HG02571 (cell line): ENCODE results near the gene KRT72.

Experiments
- ATAC-seq: cut with Tn5 transposase; IDR thresholded peaks from one replicate; pipeline ENCODE4 v1.9.1; 2021; ENCODE audit warnings: mild to moderate bottlenecking, moderate library complexity; ENCODE audit not compliant: unreplicated experiment

Gene KRT72

GRCh38 chr12:52630599-52631200, 29.4 kb upstream of the KRT72 start:
- no peak for ATAC-seq

DNA sequence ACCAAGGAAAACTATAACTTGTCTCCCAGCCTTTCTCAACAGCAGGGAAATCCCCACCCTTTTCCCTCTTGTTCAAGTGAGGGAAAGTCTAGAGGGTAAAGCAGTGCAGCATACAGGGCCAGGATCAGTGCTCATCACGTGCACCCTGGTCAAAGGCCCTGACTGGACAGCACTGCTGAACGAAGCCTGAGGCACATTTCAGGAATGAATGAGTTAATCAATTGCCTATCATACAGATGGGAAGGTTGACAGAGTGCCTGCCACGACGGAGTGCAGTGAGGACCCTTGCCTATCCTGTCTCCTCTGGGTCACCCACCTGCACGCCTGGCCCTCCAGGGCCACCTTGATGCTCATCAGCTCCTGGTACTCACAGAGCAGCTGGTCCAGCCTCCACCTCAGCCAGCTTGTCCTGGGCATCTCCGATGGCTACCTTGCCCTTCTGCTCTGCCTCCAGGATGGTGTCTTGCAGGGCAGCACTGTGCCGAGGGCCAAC, 28.8 kb upstream of the KRT72 start:
- no peak for ATAC-seq

DNA sequence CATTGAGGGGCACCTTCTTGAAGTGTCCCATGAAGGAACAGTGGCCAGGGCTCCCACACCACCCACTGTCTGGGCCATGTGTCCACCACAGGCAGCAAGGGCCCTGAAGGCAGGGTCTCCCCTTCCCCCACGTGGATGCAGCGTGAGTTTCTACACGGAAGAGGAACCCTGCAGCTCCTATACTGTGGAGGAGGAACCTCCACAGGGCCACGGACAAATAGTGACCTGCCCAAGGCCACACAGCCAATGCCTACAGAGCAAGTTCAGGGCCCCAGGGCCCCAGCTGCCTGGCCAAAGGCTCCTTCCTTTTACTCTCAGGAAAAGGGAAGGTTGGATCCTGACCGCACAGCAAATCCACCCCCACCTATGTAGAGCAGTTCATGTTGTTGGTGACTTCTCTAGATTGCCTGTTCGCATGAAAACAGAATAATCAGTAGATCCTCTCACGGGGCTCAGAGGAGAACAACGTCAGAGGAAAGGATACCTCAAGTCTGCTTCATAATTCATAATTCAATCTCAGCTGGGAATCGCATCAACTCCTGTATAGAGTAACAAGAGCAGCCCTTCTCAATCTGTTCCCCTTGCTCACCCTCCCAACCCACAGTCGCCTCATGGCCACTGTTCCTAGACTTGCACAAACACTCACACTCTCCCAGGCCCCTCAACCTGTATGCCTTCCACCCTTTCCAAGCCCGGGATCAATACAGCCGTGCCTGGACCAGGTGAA, 28.2 kb upstream of the KRT72 start:
- no peak for ATAC-seq

DNA sequence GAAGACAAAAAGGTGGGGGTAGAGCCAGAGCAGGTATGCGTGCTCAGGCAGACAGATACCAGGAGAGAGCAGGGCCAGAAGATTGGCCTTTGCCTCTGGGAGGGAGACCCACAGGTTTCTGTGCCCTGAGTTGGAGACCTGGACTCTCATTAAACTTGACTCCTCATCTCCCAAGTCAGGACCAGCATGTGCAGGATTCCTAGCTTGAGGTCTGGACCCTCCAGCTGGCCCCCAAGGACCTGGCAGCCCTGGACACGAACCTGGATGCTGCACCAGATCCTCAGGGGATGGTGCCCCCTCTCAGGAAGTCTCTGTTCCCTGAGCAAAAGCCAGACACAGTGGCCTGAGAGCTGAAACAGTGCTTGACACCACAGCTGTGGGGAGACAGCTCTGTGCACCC, 27.6 kb upstream of the KRT72 start:
- no peak for ATAC-seq

DNA sequence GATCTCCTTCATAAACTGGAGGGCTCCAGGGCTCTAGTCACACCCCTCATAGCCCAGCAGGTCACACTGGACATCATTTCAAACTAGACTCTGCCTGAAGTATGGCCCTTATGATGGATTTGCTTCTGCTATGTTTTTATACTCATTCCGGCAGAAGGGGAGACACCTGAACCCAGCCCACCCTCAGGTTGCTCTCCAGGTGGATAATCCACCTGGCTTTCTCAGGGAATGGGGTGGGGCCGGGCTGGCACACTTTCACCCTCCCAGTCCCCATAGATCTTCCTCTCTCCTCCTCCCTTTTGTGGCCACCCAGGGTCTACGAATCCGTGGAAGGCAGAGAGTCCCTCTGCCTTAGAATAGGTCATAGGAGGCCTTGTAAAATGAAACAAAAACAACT, 26.8 kb upstream of the KRT72 start:
- ATAC-seq: no peak

DNA sequence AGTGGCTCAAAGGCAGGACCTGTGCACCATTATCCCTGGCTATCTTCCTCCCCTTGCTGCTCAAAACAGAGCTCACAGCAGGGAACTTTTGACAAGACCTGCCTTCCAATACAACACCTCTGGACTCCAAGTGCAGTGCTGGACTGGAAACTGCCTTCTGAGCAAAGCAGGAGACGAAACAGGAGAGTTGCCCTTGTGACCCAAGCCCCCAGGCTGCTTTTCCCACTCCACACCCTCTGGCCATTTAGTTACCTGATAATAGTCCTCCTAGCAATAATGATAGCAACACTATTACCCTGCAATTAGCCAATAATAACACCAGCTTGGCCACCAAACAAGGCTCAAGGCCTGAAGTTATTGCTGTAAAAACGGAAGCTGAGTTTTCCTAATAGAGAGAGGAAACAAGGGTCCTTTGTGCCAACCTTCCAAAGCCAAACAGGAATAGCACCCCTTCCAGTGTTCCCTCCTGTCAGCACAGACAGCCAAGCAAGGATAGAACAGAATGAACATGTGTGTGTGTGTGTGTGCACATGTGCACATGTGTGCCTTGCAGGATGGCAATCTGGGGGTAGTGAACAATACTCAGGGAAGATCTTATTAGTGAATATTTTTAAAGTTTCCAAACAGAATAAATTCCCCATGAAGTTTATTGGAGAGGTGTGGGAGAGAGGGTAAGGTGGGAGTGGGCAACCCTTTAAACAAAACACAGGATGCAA, 26.3 kb upstream of the KRT72 start:
- ATAC-seq: no peak

DNA sequence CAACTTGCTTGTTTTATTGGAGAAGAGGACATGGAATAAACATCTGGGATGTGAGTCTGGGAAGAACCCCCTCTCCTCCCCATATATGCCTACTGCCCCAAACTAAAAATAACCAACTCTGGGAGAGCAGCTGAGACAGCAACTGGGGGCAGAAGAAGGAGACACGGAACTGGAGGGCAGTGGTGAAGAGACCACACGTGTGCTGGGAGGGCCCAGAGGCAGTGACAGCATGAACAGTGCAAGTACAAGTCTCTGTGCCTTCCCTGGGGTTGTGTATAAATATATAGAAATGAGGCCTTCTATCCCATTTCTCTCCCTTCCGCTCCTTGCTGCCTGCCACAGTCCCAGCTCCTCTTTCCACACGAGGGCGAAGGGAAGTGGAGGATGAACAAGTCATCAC, 21.1 kb upstream of the KRT72 start:
- no peak for ATAC-seq

- ATAC-seq: no peak
Measured at GRCh38 chr12:52618866-52619265, 17.6 kb upstream of the KRT72 start.

DNA sequence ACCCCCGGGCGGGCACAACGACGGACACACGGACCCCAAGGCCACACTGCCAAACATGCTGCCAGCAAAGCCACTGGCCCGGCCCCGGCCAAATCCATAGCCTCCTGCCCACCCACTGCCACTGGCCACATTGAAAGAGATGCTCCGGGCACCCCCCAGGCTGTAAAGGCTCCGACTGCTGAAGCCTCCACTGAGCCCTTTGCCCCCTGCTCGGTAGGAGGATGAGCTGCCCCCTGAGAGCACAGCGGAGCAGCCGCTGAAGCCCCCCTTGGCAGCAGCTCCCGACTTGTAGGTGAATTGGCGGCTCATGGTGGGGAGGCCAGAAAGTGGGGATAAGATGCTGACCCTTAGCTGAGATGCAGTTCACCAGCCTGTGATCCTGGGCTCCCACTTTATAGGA, 17.0 kb upstream of the KRT72 start, which contains the start of gene KRT73:
KRT73 (minus strand) TSS at position 344 of the 400 bp plus-strand sequence; CDS start at position 309, 35 bp downstream.
- no peak for ATAC-seq

DNA sequence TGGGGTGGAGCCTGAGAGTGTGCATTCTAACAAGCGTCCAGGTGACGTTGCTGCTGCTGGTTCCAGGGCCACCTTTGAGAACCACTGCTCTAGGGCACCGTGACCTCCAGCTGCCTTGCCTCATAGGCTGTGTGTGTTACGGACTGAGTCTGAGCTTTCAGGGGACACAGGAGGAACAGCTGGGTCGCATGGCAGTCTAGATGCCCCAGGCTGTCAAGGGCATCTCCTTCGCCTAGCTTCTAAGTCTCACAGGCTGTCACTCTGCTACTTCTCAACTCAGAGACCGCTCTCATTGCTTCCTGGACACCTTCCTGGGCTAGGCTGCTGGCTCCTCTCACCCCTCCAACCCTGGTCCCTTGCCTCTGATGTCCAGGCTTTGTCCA, 16.1 kb upstream of the KRT72 start:
- ATAC-seq: no peak

- no peak for ATAC-seq
Measured at GRCh38 chr12:52616680-52617402, 15.6 kb upstream of the KRT72 start.

- no peak for ATAC-seq
Measured at GRCh38 chr12:52615912-52616311, 14.6 kb upstream of the KRT72 start.

DNA sequence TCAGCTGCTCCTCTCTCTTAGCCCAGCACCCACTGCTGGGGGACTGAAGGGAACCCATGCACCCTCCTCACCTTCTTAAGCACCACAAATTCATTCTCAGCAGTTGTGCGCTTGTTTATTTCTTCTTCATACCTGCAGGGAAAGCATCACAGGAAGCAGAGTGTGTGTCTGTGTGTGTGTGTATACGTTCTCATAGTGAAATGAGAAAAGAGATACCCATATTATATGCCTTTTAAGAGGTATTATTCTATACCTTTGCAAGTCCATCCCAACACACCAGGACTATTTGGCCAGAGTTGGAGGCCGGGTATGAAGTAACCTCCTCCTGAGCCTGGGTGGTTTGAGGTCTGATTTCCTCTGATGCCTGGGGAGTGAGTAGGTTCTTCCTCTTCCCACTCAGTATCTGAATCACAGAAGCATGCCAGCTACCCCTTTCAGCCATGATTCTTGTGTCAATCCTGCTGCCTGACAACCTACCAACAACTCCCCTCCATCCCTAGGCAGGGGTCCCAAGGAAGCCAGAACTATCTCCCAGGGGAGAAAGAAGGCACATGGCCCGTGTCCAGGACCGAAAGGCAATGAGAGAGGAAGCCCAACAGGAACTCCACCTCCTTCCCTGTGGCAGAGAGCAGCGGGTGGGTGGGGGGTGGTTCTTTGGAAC, 14.1 kb upstream of the KRT72 start:
- ATAC-seq: no peak

- ATAC-seq: no peak
Measured at GRCh38 chr12:52614381-52615207, 13.3 kb upstream of the KRT72 start.

DNA sequence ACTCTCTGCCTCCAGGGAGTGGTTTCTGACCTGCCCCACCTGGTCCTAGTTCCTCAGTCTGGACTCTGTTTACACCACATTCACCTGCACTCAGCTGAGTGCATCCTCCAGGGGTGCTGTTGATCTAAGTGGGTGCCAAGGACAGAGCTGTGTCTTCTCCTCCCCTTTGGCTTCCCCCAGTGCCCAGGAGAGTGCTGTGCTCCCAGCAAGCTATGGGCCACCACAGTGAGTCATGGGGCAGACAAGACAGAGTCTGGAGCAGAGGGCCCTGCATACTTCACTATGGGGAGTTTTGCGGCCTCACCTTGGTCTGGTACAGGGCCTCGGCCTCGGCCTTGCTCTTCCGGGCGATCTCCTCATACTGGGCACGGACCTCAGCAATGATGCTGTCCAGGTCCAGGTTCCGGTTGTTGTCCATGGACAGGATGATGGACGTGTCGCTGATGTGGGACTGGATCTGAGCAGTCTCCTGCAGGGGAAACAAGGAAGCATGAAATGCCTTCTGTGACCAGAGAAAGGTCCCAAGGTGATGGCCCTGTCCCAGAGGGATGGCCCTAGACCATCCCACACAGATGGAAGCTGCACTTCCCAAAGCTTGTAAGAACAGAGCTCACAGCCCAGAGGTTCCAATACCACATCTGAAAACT, 12.2 kb upstream of the KRT72 start:
- no peak for ATAC-seq

- ATAC-seq: no peak
Measured at GRCh38 chr12:52612431-52613383, 11.4 kb upstream of the KRT72 start.

DNA sequence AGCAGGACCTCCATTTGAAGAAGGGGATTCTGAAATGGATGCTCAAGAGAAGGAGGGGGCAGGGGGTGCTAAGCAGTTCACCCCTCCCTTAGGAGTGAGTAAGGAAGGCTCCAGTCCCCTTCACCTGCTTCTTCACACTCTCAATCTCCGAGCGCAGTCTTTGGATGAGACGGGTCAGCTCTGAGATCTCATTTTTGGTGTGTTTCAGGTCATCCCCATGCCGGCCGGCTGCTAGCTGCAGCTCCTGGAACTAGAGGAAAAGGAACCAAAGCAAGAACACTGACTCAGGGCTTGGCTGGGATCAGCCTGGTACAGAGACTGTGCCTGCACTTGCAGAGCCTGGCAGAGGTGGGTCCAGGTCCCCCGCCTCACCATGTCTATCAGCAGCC, 9.8 kb upstream of the KRT72 start:
- ATAC-seq: no peak
